AG09309 (cell line): ENCODE data around the gene PTMS.
A peak's percentile ranks its signal among the peaks of the same experiment; 100 is the strongest.

ENCODE experiments used
- DNase-seq: peaks from one replicate; pipeline ENCODE4 v3.0.0-alpha.2; 2010; ENCODE audit warnings: low read depth
- H3K4me3 ChIP-seq: 2 replicates; pipeline ENCODE4 v1.5.1; 2011; ENCODE audit warnings: mild to moderate bottlenecking, low read depth, low read length, moderate library complexity; ENCODE audit not compliant: control insufficient read depth
- CTCF ChIP-seq: IDR thresholded peaks from 2 replicates; pipeline ENCODE4 v1.5.1; 2011; ENCODE audit warnings: mild to moderate bottlenecking, low read depth, low read length, inconsistent platforms; ENCODE audit not compliant: insufficient read depth, control insufficient read depth; ENCODE audit errors: missing control alignments

Gene PTMS

DNA sequence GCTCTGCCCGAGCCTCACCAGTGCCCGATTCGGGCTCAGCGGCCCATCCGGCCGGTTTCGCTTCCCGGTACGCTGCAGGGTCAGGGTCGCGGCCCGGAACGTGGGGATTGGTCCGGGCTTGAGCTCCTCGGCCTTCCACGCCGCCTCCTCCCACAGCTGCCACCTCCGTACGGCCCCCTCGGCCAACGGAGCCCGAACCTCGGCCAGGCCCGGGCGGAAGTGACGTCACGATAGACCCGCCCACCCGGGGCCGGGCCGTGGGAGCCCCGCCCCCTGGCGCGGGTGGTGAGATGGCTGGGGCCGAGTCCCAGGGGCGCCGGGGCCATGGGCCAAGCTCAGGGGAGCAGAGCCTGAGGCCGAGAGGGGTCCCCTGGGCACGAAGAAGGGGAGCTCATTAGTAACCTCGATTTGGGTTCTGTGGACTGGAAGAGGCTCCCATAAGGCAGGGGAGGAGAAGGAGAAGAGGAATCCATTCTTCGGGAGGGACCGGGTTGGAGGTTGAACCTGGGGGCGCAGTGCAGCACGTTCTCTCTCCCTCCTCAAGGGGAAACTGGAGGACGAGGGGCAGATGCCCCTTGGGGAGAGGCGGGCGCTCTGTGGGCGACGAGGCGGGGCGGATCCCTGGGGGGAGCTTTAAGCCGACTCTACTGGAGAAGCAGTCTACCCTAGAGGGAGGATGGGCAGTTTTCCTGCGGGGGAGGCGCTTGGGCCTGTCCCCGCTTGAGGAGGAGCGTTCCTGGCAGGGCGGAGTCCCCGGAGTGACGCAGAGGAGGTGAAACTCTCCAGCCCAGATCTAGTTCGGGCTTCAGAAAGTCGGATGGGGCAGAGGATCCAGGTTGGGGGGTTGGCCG lies 13.0 kb upstream of the PTMS start, which contains the start of gene MLF2:
Gene MLF2, minus strand, starts transcription at position 221 of the 851 bp plus-strand sequence. CDS start 807 bp downstream, outside the sequence.
- DNase-seq: peak; percentile 97
- no peak for TF ChIP-seq CTCF

GRCh38 chr12:6753772-6754356 lies 12.3 kb upstream of the PTMS start:
- peak; percentile 96 for TF ChIP-seq CTCF
- DNase-seq: no peak
- H3K4me3 ChIP-seq: no peak overlapping the region

More for the DNA sequence above, 13.0 kb upstream of the PTMS start, which contains the start of gene MLF2:
- peak within 1 kb of the TSS; percentile 87 for H3K4me3 ChIP-seq

DNA sequence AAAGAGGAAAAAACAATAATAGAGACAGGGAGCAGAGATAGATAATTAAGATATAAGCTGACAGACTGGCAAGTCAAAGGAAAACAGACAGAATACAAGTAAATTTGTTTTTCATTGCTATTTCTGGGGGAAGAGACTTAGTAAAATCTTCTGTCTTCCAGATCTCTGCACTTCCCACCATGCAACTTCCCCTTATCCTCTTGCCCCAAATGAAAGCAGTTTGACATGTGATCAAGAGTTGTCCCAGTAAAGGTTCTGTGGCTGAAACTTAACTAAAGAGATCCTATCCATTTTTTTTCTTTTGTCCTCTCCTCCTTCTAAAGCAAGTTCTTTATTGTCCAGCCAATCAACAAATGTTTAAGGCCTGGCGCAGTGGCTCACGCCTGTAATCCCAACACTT lies 11.8 kb upstream of the PTMS start:
- no peak overlapping the region for H3K4me3 ChIP-seq
- no peak for TF ChIP-seq CTCF
- DNase-seq: no peak

DNA sequence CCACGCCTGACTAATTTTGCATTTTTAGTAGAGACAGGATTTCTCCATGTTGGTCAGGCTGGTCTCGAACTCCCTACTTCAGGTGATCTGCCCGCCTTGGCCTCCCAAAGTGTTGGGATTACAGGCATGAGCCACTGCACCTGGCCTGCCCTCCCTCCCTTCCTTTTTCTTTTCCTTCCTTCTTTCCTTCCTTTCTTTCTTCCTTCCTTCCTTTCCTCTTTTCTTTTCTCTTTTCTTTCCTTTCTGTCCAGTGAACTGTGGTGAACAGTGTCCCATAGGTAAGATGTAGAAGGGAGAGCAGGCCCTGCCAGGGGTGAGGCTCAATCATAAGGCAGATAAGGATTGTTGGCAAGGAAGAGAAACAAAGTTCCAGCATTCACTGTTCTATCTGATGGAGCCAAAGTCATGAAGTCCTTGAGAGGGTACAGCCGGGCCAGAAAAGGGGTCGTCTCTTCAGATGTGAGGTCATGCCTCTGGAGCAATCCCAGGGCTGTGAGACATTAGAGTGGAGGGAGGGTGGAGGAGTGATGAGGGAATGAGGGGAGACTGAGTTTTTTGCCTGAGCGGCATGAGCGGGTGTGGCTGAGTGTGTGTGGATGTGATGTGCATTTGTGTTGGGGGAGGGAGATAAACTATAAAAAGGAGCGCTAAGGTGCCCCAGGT lies 9.0 kb upstream of the PTMS start:
- no peak for DNase-seq
- H3K4me3 ChIP-seq: no peak overlapping the region
- TF ChIP-seq CTCF: no peak

GRCh38 chr12:6758506-6759095 lies 7.6 kb upstream of the PTMS start:
- H3K4me3 ChIP-seq: no peak overlapping the region
- no peak for DNase-seq
- no peak for TF ChIP-seq CTCF

- TF ChIP-seq CTCF: no peak
- H3K4me3 ChIP-seq: no peak overlapping the region
- no peak for DNase-seq
Measured at GRCh38 chr12:6759741-6760140, 6.4 kb upstream of the PTMS start.
